ENCODE measurements around the gene IL2RA. TPM values are rescaled to one million over a fixed set of nuclear protein-coding genes. Genes with fewer than 3 reads are reported as not detected.

IL2RA gene
- total and polyA plus RNA-seq, 10 of the 15 experiments (the other 5 are each of a cell fraction or from before 2014, with no cell fraction given), result 2.2 to 6.0 (median 4.9) TPM

DNA sequence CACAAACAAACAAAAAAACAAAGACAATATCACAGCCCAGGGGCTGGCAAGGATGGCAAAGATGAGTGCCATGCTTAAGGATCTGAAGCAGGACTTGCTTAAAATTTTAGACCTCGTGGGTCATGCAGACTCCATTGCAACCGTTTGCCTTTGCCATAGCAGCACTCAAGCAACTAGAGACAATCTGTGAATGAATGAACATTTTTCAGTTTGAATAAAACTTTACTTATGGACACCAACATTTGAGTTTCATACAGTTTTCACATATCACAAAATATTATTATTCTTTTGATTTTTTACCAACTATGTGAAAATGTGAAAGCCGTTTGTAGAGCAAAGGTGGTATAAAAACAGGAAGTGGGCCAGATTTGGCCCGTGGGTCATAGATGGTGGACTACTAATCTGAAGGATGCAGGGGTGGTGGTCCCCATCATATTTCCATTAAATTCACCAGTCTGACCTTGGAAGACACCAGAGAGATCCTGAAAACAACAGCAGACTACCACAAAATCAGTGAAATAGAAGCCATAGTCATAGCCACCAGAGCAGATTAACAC lies 18.3 kb upstream of the IL2RA start (continued):
- TF ChIP-seq, protein P1, sequence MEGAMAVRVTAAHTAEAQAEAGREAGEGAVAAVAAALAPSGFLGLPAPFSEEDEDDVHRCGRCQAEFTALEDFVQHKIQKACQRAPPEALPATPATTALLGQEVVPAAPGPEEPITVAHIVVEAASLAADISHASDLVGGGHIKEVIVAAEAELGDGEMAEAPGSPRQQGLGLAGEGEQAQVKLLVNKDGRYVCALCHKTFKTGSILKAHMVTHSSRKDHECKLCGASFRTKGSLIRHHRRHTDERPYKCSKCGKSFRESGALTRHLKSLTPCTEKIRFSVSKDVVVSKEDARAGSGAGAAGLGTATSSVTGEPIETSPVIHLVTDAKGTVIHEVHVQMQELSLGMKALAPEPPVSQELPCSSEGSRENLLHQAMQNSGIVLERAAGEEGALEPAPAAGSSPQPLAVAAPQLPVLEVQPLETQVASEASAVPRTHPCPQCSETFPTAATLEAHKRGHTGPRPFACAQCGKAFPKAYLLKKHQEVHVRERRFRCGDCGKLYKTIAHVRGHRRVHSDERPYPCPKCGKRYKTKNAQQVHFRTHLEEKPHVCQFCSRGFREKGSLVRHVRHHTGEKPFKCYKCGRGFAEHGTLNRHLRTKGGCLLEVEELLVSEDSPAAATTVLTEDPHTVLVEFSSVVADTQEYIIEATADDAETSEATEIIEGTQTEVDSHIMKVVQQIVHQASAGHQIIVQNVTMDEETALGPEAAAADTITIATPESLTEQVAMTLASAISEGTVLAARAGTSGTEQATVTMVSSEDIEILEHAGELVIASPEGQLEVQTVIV (IDR thresholded peaks at IDR 0.05; ENCODE audit: borderline replicate concordance, partially characterized antibody), result no peak
- TF ChIP-seq SPI1 (IDR thresholded peaks at IDR 0.05; ENCODE audit: borderline replicate concordance, insufficient read depth, low read depth, low read length) (peak; percentile 72), BHLHE40 (IDR thresholded peaks at IDR 0.05; ENCODE audit: borderline replicate concordance in 1 of 2, low read depth in 2 of 2, low read length in 1 of 2) (no peak)

GRCh38 chr10:6079044-6079443 lies 16.9 kb upstream of the IL2RA start:
- Histone ChIP-seq H3K27ac (ENCODE audit: control insufficient read depth, insufficient read depth) (no peak overlapping the region), H4K20me1 (ENCODE audit: control insufficient read depth, insufficient read depth) (no peaks in the 10 kb centered on the region), H3K27me3 (replicated peaks in 1 of 2; ENCODE audit: control insufficient read depth in 2 of 2, insufficient read depth in 2 of 2, low read length in 1 of 2) (peaks cover 0 to 6% of the 10 kb centered on the region in 2 experiments; a peak in 2 of 4 replicates), H3K4me3 (no peak overlapping the region), H3K4me2 (ENCODE audit: control insufficient read depth, insufficient read depth) (no peak overlapping the region), H3K9me3 (replicated peaks; ENCODE audit: control insufficient read depth, insufficient read depth, low read length) (no peaks in the 10 kb centered on the region; the same call in 2 of the 3 replicates), H3K9ac (ENCODE audit: control insufficient read depth, insufficient read depth, low read length) (no peak overlapping the region), H3K4me1 (ENCODE audit: control insufficient read depth, insufficient read depth, low read length) (no peaks in the 10 kb centered on the region), H3K79me2 (ENCODE audit: control insufficient read depth, insufficient read depth, low read length) (no peaks in the 10 kb centered on the region), H3K36me3 (ENCODE audit: control insufficient read depth in 2 of 2, insufficient read depth in 2 of 2, low read length in 1 of 2) (no peaks in the 10 kb centered on the region), H2AFZ (ENCODE audit: control insufficient read depth, low read depth, low read length) (no peak overlapping the region)
- no TSS peak for BruUV-seq (replicated peaks)
- RAD21 ChIA-PET (ENCODE audit: unreplicated experiment), result no interaction called here
- TF ChIP-seq HCFC1 (IDR thresholded peaks at IDR 0.05; ENCODE audit: low read length) (no peak), SMARCA5 (IDR thresholded peaks at IDR 0.05) (no peak), FOS (IDR thresholded peaks at IDR 0.05; ENCODE audit: borderline replicate concordance, extremely low read depth, insufficient read length) (no peak), GATAD2B (conservative IDR thresholded peaks at IDR 0.05; ENCODE audit: low read depth) (no peak), SIX5 (IDR thresholded peaks at IDR 0.05; ENCODE audit: low read depth, low read length, severe bottlenecking) (no peak), BCL3 (IDR thresholded peaks at IDR 0.05; ENCODE audit: borderline replicate concordance, insufficient read depth, low read depth, low read length, poor library complexity, severe bottlenecking) (no peak)
- TF ChIP-seq, protein P2, sequence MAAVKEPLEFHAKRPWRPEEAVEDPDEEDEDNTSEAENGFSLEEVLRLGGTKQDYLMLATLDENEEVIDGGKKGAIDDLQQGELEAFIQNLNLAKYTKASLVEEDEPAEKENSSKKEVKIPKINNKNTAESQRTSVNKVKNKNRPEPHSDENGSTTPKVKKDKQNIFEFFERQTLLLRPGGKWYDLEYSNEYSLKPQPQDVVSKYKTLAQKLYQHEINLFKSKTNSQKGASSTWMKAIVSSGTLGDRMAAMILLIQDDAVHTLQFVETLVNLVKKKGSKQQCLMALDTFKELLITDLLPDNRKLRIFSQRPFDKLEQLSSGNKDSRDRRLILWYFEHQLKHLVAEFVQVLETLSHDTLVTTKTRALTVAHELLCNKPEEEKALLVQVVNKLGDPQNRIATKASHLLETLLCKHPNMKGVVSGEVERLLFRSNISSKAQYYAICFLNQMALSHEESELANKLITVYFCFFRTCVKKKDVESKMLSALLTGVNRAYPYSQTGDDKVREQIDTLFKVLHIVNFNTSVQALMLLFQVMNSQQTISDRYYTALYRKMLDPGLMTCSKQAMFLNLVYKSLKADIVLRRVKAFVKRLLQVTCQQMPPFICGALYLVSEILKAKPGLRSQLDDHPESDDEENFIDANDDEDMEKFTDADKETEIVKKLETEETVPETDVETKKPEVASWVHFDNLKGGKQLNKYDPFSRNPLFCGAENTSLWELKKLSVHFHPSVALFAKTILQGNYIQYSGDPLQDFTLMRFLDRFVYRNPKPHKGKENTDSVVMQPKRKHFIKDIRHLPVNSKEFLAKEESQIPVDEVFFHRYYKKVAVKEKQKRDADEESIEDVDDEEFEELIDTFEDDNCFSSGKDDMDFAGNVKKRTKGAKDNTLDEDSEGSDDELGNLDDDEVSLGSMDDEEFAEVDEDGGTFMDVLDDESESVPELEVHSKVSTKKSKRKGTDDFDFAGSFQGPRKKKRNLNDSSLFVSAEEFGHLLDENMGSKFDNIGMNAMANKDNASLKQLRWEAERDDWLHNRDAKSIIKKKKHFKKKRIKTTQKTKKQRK (IDR thresholded peaks at IDR 0.05; ENCODE audit: low read depth, low read length), result no peak
- CTCF ChIA-PET, result no interaction called here
- SMC1A ChIA-PET (ENCODE audit: uncharacterized antibody, unreplicated experiment), result no interaction called here
- in situ Hi-C loops (cut with MboI) (no loop called here), intact Hi-C loops (cut with micrococcal nuclease; ENCODE audit: unreplicated experiment) (no loop called here)
- ATAC-seq (no peak), FAIRE-seq (no peak), DNase-seq (ENCODE audit: low read depth, low spot score) (no peak)
- 61% methylated on average over 4 of the region's 4 CpGs for WGBS (ENCODE audit: insufficient coverage, insufficient replicate concordance, low lambda C conversion rate, missing lambda C conversion rate)
- POLR2A ChIA-PET, result no interaction called here
